Body of pancreas (tissue), 4 donors: ENCODE results near the gene IPPK. TPM values are rescaled to one million over a fixed set of nuclear protein-coding genes. Genes with fewer than 3 reads are reported as not detected.
A peak's percentile ranks its signal among the peaks of the same experiment; 100 is the strongest.
"Not testable (repeated sequence)": the region's sequence is repeated elsewhere in the genome, so short reads cannot be mapped to it uniquely, and the experiment has no call there.

Experiments
- ATAC-seq: fragments of 150-250 bp; one replicate; pipeline ENCODE4 v1.9.1; 2016
- DNase-seq, 4 donors: peaks; one replicate each; pipeline ENCODE4 v3.0.0-alpha.2; 2019
- H3K27ac ChIP-seq, 4 donors: fragments of 200-600 bp; sonication (generic); 1 replicate in 3 of 4; 2 replicates in 1 of 4; pipeline versions ENCODE4 v1.5.1 to v1.6.1; 2016 to 2019; ENCODE audit warnings: mild to moderate bottlenecking in 1 of 4, mixed read lengths in 1 of 4, moderate library complexity in 1 of 4
- H3K27me3 ChIP-seq, 2 donors: fragments of 200-600 bp; sonication (generic); one replicate each; pipeline ENCODE4 v1.6.0; 2016; ENCODE audit warnings: mild to moderate bottlenecking in 1 of 2
- H3K36me3 ChIP-seq, 2 donors: fragments of 200-600 bp; sonication (generic); replicated peaks in 1 of 2; 2 replicates each; pipeline ENCODE4 v1.5.1; 2016; ENCODE audit warnings: low read depth in 2 of 2; ENCODE audit not compliant: insufficient read depth in 1 of 2
- H3K4me1 ChIP-seq: fragments of 200-600 bp; sonication (generic); one replicate; pipeline ENCODE4 v1.6.0; 2016
- H3K4me3 ChIP-seq, 2 donors: fragments of 200-600 bp; sonication (generic); 1 replicate in 1 of 2; 2 replicates in 1 of 2; pipeline ENCODE4 v1.5.1; 2016 to 2019
- H3K9me3 ChIP-seq, 3 donors: fragments of 200-600 bp; sonication (generic); 1 replicate in 2 of 3; 2 replicates in 1 of 3; pipeline ENCODE4 v1.5.1; 2016
- POLR2A ChIP-seq, 3 donors: fragments of 450-650 bp; IDR thresholded peaks; one replicate each; pipeline ENCODE4 v1.6.1; 2016; ENCODE audit warnings: antibody characterized with exemption in 3 of 3, mild to moderate bottlenecking in 2 of 3
- WGBS, 2 donors: methylation state at CpG; one replicate each; pipeline ENCODE4 v1.1.5; 2017; 5-methylcytosine and 5-hydroxymethylcytosine counted together
- intact Hi-C: fragments of 100-400 bp; cut with DNase I; formaldehyde crosslinking; loops from one replicate; pipeline ENCODE4 v1.15.1; 2023
- total RNA-seq, 2 donors: library from RNA; depleted of rRNA; stranded (reverse); fragments of >200 nt; gene quantifications; one replicate each; pipeline ENCODE4 v1.1.0, GENCODE V29; 2016
- TF ChIP-seq, protein P1 (sequence below), 7 experiments: fragments of 450-650 bp in 4 of 7; fragments of 200-600 bp in 3 of 7; sonication (generic) in 3 of 7; IDR thresholded peaks; one replicate each; pipeline ENCODE4 v1.5.1; 2016 to 2019; ENCODE audit warnings: antibody characterized with exemption in 7 of 7

Gene IPPK
- total RNA-seq, 2 donors from 2014 or later: 2.9 to 6.3 TPM

DNA sequence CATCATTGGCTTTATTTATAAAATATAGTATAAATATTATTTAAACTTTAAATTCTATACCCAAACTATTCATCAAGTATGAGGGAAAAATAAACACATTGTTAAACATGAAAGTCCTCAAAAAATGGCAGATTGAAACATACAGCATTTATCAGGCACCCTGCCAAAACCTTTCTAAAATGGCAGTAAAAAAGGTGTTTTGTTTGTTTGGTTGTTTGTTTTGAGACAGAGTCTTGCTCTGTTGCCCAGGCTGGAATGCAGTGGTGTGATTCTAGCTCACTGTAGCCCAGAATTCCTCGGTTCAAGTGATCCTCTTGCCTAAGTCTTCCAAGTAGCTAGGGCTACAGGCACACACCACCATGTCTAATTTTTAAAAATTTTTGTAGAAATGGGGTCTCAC, 74.0 kb downstream of the IPPK start:
- ATAC-seq (no peak), DNase-seq (no peak)
- Histone ChIP-seq H3K36me3 (no peaks in the 10 kb centered on the region), H3K9me3 (no peaks in the 10 kb centered on the region), H3K27me3 (no peaks in the 10 kb centered on the region), H3K27ac (no peak overlapping the region), H3K4me1 (no peaks in the 10 kb centered on the region), H3K4me3 (no peak overlapping the region)
- no peak for TF ChIP-seq POLR2A (IDR thresholded peaks at IDR 0.05)
- TF ChIP-seq, protein P1, sequence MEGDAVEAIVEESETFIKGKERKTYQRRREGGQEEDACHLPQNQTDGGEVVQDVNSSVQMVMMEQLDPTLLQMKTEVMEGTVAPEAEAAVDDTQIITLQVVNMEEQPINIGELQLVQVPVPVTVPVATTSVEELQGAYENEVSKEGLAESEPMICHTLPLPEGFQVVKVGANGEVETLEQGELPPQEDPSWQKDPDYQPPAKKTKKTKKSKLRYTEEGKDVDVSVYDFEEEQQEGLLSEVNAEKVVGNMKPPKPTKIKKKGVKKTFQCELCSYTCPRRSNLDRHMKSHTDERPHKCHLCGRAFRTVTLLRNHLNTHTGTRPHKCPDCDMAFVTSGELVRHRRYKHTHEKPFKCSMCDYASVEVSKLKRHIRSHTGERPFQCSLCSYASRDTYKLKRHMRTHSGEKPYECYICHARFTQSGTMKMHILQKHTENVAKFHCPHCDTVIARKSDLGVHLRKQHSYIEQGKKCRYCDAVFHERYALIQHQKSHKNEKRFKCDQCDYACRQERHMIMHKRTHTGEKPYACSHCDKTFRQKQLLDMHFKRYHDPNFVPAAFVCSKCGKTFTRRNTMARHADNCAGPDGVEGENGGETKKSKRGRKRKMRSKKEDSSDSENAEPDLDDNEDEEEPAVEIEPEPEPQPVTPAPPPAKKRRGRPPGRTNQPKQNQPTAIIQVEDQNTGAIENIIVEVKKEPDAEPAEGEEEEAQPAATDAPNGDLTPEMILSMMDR (IDR thresholded peaks at IDR 0.05): no peak
- WGBS, 2 donors: 73 to 88% methylated on average over 1 of the region's 1 CpG
- intact Hi-C loops: no loop called here

DNA sequence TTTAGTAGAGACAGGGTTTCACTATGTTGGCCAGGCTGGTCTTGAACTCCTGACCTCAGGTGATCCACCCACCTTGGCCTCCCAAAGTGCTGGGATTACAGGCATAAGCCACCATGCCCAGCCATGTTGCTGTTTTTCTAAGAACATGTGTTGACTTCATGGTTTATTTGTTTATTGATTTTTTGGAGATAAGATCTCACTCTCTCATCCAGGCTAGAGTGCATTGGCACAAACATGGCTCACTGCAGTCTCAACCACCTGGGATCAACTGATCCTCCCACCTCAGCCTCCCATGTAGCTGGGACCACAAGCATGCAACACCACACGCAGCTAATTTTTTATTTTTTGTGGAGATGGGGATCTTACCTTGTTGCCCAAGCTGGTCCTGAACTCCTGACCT, 74.9 kb downstream of the IPPK start:
- intact Hi-C loops, H3K36me3 ChIP-seq, H3K4me3 ChIP-seq, H3K27me3 ChIP-seq, DNase-seq, ATAC-seq, H3K4me1 ChIP-seq, H3K9me3 ChIP-seq, H3K27ac ChIP-seq: not testable (repeated sequence)
- WGBS, 2 donors: 85 to 94% methylated on average over 1 of the region's 1 CpG

DNA sequence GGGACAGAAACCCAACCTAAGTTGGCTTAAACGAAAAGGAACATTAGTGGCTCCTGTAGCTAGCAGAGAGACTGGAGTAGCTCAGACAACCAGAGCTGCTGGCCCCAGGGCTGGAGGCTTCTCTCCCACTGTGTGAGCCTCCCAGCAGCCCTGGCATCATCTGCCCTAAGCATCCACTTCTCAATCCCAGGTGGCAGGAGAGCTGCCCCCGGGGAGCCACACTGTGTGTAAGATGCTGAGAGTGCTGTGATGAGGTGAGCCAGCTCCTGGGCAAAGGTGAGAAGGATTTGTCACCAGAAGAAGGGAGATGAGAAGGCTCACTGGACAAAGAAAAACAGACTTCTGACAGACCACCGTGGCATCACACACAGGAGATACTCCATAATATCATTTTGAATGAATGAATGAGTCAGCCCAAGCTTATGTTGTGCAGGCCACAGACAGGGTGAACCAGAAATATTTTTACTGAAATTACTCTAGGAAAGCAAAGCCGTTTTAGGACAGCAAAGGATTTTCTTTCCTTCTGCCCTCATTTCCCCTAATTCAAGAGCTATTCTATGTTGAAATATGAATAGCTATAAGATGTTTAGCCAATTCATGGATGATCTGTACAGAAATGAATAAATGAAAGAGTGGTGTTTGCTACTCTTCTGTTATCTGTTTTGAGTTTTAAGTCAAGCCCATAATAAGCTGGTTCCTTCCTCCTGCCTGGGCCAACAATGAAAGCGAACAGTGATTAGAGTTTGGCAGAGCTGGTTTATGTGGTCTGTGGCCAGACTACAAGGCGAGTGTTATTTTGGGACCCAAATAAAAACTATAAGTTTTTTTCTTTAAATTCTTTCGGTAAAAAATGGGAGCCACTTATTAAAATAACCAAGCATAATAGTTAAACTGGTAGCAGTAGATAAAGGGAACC, 76.7 kb downstream of the IPPK start:
- no peaks in the 10 kb centered on the region for H3K4me1 ChIP-seq
- WGBS, 2 donors: 73 to 76% methylated on average over 7 of the region's 7 CpGs
- ATAC-seq: no peak
- intact Hi-C loops: no loop called here
- no peaks in the 10 kb centered on the region for H3K36me3 ChIP-seq
- no peak for DNase-seq
- no peaks in the 10 kb centered on the region for H3K27me3 ChIP-seq
- no peak overlapping the region for H3K27ac ChIP-seq
- no peak overlapping the region for H3K4me3 ChIP-seq
- TF ChIP-seq, protein P1 (IDR thresholded peaks at IDR 0.05): no peak
- no peak for TF ChIP-seq POLR2A (IDR thresholded peaks at IDR 0.05)
- H3K9me3 ChIP-seq: no peaks in the 10 kb centered on the region

DNA sequence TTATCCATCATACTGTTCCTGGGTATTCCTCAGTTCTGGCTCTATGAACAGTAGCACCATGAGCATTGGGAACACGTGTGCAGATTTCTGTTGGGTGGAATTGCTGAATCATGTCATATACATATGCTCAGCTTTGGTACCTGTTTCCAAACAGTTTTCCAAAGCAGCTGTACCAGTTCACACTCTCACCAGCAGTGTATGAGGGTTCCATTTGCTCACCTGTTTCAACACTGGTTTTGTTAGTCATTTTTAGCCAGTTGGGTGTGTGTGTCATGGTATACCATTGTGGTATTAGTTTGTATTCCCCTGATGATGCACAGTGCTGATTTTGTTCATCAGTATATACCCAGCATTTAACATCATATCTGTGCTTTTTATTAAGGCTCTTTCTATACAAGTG, 77.4 kb downstream of the IPPK start:
- ATAC-seq (no peak), DNase-seq (no peak)
- no peaks in the 10 kb centered on the region for H3K4me1 ChIP-seq
- no peaks in the 10 kb centered on the region for H3K27me3 ChIP-seq
- intact Hi-C loops: no loop called here
- H3K27ac ChIP-seq: no peak overlapping the region
- WGBS, 2 donors: 90 to 95% methylated on average over 1 of the region's 1 CpG
- H3K4me3 ChIP-seq: no peak overlapping the region
- TF ChIP-seq, protein P1 (IDR thresholded peaks at IDR 0.05): no peak
- no peak for TF ChIP-seq POLR2A (IDR thresholded peaks at IDR 0.05)
- H3K9me3 ChIP-seq: no peaks in the 10 kb centered on the region
- no peaks in the 10 kb centered on the region for H3K36me3 ChIP-seq

DNA sequence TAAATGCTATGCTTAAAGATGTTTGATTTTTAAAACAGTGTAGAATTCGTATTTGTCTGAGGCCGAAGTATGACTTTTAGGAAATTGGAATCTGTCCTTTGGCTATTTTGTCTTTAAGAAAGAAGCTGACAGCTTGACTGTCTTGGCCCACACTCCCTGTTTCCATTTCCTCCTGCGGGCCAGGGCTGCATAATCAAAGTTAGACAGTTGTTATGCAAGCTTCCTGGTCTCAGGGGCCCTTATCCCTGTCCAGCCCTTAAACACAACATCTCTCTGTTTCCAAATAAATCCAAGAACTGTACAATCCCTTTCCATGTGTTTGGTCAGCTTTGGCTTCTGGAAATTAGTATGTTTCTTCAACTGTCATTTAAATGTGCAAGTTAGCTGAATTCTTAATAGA, 79.6 kb downstream of the IPPK start:
- Histone ChIP-seq H3K4me3 (no peak overlapping the region), H3K27me3 (no peaks in the 10 kb centered on the region), H3K36me3 (no peaks in the 10 kb centered on the region), H3K9me3 (no peaks in the 10 kb centered on the region), H3K27ac (no peak overlapping the region), H3K4me1 (no peaks in the 10 kb centered on the region)
- 43 to 61% methylated on average over 3 of the region's 3 CpGs for WGBS, 2 donors
- DNase-seq: peak in 3 of 4 donors; percentile 25 to 44 (median 26)
- ATAC-seq: peak; percentile 35
- TF ChIP-seq, protein P1 (IDR thresholded peaks at IDR 0.05): no peak
- TF ChIP-seq POLR2A (IDR thresholded peaks at IDR 0.05): no peak
- intact Hi-C loops: no loop called here
